Measurements from ENCODE around the gene NHLRC4.

DNA sequence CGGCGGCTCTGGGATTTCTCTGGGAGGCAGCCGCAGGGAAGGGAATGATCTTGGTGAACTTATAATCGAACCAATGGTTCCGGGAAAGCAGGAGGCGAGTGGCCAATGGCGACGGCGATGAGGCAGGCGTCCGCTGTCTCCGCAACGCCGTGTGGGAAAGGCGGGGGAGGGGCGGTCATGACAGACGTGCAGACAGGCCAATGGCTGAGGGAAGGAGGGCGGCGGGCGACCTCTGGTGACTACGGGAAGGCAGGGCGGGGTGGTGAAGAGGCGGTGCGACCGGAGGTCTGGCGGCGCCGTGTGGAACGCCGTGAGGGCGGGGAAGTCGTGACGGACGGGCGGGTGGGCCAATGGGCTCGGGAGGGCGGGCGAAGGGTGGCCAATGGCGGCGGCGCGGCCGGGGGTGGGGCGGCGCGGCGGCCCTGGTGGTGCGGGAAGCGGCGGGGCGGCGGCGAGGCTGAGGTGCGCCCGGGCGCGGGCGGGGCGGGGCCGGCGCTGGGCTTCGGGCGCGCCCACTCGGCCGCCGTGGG, 22.9 kb downstream of the NHLRC4 start, which contains the start of gene RAB40C:
- no peak for TF ChIP-seq JUN (CRISPR knock-in tag; IDR thresholded peaks at IDR 0.05)
- TF ChIP-seq, protein P1, sequence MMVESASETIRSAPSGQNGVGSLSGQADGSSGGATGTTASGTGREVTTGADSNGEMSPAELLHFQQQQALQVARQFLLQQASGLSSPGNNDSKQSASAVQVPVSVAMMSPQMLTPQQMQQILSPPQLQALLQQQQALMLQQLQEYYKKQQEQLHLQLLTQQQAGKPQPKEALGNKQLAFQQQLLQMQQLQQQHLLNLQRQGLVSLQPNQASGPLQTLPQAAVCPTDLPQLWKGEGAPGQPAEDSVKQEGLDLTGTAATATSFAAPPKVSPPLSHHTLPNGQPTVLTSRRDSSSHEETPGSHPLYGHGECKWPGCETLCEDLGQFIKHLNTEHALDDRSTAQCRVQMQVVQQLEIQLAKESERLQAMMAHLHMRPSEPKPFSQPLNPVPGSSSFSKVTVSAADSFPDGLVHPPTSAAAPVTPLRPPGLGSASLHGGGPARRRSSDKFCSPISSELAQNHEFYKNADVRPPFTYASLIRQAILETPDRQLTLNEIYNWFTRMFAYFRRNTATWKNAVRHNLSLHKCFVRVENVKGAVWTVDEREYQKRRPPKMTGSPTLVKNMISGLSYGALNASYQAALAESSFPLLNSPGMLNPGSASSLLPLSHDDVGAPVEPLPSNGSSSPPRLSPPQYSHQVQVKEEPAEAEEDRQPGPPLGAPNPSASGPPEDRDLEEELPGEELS (CRISPR knock-in tag; IDR thresholded peaks at IDR 0.05): no peak
- TF ChIP-seq, protein P2, sequence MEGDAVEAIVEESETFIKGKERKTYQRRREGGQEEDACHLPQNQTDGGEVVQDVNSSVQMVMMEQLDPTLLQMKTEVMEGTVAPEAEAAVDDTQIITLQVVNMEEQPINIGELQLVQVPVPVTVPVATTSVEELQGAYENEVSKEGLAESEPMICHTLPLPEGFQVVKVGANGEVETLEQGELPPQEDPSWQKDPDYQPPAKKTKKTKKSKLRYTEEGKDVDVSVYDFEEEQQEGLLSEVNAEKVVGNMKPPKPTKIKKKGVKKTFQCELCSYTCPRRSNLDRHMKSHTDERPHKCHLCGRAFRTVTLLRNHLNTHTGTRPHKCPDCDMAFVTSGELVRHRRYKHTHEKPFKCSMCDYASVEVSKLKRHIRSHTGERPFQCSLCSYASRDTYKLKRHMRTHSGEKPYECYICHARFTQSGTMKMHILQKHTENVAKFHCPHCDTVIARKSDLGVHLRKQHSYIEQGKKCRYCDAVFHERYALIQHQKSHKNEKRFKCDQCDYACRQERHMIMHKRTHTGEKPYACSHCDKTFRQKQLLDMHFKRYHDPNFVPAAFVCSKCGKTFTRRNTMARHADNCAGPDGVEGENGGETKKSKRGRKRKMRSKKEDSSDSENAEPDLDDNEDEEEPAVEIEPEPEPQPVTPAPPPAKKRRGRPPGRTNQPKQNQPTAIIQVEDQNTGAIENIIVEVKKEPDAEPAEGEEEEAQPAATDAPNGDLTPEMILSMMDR (IDR thresholded peaks at IDR 0.05): no peak

All from WTC11 (cell line).